GM21390 (cell line): ENCODE results near the gene COX10.
"Not testable (repeated sequence)": the region's sequence is repeated elsewhere in the genome, so short reads cannot be mapped to it uniquely, and the experiment has no call there.

Experiments used
- ATAC-seq: cut with Tn5 transposase; IDR thresholded peaks from one replicate; pipeline ENCODE4 v1.9.1; 2021; ENCODE audit not compliant: unreplicated experiment

Gene COX10

DNA sequence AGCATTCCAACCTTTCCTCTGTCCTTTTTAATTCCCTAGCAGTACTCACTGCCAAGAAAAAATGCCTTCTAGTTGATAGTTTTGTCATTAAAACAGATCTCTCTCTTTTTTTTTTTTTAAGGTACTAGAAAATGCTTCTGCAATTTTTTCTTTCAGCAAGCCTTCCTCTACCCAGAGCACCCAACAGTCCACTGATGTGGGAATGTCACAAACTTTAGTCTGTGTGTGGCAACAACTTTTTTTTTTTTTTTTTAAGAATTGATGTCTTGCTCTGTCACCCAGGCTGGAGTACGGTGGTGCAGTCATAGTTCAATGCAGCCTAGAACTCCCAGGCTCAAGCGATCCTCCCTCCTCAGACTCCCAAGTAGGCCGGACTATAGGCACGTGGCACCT lies 132.7 kb downstream of the COX10 start:
- ATAC-seq, result no peak

DNA sequence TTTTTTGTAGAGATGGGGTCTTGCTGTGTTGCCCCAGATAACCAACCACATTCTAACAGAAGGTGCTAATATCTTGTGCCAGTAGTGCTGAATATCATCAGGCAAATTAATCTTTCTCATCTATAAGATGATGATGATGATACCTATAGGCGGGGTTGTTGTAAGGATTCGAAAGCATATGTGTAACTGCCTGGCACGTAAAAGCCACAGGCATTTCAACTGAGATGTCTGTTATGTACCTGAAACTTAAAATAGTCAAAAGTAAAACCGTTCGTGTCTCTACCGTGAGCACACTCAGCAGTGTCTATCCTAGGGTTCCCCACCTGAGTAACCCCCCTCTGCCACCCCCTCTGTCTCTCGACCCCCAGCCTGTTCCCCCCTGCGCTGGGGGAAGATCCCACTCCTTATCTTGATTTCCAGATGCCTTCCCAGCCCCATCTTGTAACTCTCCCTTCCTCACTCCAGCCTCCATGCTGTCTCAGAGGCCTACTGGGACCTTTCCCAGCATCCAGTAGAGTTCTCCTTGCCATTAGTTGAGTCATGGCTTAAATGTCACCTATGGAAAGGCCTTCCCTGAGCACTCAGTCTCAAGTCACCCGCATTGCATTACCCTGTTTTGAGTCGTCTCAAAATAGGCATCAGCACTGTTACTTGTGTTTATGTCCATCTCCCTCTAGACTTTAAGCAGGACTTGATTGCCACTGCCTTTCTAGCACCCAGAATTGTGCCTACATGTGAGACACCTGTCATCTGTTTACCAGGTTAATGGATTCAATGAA lies 133.3 kb downstream of the COX10 start:
- ATAC-seq, result no peak

DNA sequence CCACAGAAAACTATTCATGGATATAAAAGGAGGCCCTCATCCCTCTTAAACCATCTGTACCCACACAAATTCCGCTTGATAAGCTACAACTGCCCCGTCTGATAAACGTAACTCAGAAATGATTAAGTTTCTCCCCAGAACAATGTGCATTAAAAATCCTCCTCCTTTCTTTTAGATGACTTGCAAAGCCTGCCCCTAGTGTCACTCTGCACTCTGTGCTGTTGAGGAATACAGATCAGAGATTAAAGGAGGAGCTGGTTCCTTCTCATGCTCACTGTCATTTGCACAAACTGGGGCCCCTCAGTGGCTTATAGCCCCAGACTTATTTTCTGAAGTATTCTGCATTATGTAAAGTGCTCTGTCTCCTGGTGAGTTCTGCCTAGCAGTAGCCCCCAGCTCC lies 134.1 kb downstream of the COX10 start:
- no peak for ATAC-seq

DNA sequence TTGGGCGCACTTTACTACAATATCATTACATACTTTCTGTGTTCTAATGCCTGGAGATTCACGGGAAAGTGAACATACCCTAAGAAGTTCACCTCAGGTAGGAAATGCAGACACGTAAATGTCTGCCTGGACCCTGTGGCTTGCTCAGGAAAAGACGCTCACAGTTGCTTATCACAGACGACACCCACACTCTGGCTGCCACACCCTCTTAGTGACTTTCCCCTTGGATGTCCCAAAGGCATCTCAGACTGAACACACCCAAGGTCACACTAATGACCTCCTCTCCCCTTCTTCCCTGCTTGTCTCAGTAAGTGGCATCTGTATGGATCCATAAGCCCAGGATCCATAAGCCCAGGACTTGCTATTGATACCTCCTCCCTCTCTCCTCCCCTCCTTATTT lies 134.8 kb downstream of the COX10 start:
- ATAC-seq, result no peak

DNA sequence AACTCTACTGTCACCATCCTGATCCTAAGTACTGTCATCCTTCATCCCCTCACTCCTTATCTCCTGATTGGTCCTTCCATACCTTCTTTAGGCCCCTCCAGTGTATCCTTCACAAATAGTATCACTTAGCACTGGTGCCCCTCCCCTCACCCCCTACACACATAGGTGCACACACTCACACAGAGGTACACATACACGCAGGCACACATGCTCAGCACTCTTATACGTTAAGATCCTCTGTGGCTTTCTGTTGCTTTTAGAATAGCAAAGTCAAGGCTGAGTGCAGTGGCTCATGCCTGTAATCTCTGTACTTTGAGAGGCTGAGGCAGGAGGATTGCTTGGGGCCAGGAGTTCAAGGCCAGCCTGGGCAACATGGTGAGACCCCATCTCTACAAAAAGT lies 135.2 kb downstream of the COX10 start:
- ATAC-seq, result no peak

DNA sequence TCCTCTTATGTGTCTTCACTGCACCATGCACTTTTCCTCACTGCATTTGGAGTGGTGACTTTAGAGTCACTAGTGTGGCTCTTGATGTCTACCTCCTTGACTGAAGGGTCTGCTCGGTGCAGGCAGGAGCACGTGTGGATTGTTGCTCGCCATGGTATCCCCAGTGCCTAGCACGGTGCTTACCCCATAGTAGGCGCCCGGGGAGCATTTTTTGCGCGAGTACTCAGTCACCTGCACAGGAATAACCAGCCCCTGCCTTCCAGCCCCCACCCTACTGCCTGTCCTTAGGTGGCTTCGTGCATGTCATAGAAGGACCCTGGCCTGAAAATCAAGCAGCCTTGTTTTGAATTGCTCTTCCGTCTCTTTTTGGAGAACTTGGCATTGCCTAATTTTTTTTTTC lies 136.1 kb downstream of the COX10 start:
- no peak for ATAC-seq

DNA sequence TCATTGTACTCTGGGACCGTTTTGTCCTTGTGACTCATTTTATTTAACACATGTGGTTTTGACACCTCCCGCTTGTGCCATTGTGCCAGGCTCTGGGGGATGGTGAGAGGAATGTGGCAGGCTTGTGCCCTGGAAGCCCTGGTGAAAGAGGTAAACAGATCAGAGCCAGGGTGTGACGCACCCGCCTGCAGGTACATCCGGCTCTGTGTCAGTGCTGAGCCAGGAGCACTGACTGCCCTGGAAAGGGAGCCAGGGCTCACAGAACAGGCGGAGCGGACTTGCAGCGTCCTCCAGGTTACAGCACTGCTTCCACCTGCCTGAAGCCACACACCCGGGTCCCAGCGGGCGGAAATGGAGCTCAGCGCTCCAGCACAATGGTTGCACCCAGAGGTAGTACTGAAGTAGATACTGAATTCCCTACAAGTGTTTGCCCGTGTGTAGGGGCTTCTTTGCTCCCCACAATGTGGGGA lies 136.7 kb downstream of the COX10 start:
- no peak for ATAC-seq

DNA sequence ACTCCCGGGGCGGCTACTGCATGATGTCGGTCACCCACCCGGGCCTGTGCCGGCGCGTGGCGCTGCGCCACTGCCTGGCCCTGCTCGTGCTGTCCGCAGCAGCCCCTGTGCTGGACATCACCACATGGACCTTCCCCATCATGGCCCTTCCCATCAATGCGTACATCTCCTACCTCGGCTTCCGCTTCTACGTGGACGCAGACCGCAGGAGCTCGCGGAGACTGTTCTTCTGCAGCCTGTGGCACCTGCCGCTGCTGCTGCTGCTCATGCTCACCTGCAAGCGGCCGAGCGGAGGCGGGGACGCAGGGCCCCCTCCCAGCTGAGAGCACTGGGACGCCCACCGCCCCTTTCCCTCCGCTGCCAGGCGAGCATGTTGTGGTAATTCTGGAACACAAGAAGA lies 137.6 kb downstream of the COX10 start:
- ATAC-seq, result no peak

DNA sequence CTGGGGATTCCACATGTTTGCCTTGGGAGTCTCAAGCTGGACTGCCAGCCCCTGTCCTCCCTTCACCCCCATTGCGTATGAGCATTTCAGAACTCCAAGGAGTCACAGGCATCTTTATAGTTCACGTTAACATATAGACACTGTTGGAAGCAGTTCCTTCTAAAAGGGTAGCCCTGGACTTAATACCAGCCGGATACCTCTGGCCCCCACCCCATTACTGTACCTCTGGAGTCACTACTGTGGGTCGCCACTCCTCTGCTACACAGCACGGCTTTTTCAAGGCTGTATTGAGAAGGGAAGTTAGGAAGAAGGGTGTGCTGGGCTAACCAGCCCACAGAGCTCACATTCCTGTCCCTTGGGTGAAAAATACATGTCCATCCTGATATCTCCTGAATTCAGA lies 138.5 kb downstream of the COX10 start:
- ATAC-seq, result no peak

DNA sequence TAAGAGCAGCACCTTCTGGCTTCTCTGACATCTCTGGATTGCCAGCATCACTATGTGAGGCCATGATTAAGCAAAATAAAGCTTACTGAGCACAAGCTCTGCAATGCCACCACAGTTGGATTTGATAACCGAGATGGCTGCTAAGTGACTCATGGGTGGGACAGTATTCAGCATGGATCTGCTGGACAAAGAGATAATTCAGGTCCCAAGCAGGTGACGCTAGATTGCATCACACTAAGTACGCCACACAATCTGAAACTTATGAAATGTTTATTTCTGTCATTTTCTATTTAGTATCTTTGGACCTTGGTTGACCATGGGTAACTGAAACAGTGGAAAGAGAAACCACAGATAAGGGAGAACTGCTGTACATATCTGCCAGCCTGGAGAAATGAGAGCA lies 139.9 kb downstream of the COX10 start:
- no peak for ATAC-seq

DNA sequence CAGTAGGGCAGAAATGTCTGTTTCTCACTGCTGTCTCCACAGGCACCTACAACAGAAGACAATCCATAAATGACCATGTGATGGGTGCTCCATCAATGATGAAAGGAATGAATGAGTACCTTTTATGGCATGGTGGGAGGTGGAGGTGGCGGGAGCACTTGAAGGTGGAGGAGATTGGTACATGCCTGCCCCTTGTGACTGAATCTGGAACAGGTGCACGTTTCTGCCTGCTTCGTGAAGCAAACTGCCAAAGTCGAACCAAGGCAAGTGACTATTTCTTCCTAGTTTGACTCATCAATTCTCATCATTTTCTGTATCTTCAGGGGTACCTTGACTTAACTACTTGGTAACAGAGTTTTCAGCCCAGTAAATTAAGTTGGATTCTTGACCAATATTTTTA lies 141.9 kb downstream of the COX10 start:
- no peak for ATAC-seq

DNA sequence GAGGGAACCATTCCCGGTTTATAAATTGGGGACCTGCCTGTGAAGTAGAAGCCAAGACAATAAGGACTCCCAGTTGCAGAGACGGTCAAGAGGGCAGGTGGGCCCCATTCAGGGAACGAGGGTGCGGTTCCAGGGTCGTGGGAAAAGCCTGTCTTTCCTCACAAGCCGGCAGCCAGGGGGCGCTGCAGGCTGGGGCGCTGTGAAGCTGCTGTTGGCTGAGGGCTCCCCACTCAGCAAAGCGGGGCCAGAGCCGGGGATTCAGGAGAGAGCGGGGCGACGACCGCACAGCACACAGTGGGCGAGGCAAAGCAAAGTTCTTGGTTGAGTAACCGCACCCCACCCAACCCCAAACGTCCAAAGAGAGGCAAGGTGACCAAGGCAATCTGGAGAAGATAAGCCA lies 142.5 kb downstream of the COX10 start:
- ATAC-seq, result no peak

DNA sequence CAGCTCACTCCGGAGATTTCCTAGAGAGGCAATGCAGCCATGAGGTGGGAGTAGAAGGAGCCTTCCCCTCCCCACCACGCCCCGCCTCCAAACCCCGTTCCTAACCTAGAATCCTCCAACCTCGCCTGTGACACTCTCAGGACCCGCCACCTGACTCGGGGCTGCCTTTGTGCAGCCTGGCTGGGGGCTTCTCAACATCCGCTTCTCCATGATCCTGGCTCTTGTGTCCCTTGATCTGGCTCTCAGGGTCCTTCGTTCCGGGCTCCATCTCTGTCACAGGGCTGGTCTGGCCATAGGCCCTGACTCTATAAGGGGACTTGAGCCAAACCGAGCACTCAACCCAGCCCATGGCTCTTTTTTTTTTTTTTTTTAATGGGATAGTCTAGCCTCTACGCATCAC lies 143.1 kb downstream of the COX10 start:
- ATAC-seq, result no peak

DNA sequence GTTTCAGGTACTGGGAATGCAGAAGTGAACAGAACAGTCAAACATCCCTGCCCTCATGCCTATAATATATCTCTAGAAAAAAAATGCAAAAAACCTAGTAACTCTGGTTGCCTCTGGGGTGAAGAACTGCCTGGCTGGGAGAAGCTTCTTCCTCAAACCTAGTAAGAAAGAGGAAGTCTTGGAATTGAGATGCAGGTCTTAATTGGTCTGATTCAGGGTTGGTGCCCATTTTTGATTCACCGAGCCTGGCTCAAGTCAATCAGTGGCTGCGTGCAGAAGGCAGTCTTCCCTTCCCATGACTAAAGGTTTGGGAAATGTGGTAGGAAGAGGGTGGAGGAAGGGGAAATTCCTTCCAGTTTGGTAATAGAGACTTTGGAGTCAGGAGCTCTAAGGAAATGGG lies 145.0 kb downstream of the COX10 start:
- ATAC-seq, result no peak

DNA sequence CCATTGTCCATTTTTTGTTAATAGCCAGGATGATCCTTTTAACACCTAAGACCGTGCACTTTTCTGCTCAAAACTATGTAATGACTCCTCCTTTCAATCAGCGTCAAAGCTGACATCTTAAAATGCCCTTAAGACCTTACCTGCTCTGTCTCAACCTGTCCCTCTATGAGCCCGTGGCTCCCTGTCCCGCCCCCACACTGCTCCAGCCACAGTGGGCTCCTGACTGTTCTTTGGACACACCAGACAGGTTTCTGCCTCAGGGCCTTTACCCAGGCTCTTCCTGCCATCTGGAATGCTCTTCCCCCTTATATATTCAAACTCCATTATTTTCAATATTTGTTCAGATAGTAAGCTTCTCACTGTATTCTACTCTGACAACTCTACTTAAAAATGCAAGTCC lies 153.3 kb downstream of the COX10 start:
- no peak for ATAC-seq

DNA sequence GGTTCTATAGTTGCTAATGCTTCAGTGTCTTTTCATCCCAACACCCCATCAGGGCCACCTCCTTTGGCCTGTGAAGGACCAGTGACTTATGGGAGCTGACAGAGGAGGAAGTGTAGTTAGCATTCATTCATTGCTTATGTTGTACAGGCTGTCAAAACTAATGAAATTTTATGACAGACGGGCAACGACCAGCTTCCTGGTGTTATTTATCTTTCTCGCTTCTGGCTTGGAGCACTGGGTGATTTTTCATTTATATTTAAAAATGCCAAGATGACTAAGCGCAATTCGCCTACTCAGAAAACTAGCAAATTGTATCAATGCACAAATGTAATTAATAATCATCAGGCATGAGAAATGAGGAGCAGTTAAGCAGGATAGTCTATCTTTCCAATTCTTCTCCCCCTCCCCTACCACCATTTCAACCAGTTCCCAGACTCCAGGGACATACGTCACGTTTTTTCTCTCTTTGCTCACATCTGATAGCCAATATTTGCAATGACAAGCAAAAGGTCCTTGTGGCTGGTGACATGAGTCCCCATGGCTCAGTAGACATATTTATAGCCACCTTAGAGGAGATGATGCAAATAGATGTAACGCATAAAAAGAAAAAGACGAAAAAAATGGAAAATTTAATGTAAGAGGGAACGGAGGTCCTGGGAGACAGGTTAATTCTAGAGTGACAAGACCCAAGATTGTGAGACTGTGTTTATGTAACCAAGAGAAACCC lies 156.1 kb downstream of the COX10 start:
- ATAC-seq, result no peak

DNA sequence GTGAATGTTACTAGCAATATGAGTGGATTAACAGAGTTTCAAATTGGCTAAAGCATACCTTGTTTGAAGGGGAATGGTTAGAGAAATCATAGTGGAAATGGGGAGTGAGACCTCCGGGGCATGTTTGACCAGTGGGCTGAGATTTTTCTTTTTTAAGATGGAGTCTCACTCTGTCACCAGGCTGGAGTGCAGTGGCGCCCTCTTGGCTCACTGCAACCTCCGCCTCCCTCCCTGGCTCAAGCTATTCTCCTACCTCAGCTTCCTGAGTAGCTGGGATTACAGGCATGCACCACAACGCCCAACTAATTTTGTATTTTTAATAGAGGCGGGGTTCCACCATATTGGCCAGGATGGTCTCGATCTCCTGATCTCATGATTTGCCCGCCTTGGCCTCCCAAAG lies 157.7 kb downstream of the COX10 start:
- ATAC-seq, result no peak

DNA sequence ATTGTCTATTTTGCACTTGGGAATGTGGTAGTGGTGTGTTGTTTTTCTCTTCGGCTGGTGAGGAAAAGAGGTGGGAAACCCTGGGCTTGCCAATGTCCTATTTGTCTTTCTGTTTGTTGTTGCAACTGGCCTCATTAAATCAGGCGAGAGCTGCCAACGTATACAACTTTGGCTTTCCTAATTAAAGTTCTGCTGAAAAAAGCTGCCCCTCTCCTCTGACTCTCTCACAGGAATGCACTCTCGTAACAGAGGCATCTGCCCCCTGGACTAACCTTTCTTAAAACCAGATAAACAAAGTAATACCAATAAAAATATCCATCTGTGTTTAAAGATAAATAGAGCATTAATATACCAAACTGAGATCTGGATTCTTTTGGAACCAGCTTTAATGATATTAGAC lies 159.6 kb downstream of the COX10 start:
- no peak for ATAC-seq

DNA sequence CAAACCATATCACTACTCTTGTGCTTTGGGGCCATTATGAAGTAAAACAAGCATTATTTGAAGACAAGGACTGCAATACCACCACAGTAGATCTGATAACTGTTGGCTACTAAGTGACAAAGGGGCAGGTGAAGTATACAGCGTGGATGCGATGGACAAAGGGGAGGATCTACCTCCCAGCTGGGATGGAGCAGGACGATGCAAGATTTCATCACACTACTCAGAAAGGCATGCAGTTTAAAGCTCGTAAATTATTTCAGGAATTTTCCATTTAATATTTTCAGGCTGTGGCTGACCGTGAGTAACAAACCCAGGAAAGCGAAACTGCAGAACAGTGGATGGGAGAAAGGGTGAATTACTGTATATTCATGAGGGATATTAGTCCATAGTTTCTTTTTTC lies 161.9 kb downstream of the COX10 start:
- not testable (repeated sequence) for ATAC-seq

DNA sequence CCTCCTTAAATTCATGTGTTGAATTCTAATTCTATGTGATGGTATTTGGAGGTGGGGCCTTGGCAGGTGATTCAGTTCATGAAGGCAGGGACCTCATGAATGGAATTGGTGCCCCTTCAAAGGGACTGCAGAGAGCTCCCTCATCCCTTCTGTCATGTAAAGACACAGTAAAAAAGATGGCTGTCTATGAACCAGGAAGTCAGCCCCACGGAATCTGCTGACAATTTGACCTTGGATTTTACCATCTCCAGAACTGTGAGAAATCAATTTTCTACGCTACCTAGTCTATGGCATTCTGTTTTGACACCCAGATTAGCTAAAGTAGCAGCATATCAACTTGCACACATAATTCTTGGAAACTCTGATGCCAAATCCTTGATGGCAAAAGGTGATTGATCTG lies 165.7 kb downstream of the COX10 start:
- ATAC-seq, result not testable (repeated sequence)

DNA sequence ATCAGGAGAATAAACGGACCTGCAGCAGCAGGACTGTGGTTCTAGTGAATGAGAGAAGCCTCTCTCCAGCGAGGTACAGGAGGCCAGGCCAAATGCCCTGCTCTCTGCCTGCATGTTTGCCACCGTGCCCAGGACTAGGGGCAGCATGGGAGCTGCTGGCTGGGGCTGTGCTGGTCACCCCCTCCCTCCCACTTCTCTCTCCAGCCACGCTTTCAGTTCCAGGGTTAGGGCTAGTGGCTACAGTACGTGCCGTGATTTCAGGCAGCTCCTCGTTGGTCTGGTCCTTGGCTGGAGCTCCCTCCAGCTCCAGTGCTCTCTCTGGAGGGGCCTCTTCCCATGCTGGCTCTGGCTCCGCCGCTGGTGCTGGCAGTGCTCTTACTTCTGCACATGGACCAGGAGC lies 166.7 kb downstream of the COX10 start:
- not testable (repeated sequence) for ATAC-seq

DNA sequence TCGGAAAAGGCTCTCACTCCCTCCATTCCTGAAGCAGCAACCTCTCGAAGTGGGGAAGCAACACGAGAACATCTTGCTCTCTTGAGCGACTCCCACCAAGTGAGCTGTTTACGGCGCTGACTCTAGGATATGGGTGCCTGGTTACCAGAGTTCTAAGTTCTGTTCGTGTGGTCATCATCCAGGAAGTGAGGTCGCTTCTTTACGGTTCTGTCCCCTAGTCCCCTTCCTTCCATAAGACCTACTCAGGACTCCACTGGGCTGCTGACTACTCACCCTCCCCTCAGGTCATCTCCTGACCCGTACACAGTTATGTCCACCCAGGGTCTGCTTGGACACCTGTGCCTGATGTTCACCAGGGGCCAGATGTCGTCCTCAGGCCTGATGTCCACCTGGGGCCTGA lies 167.5 kb downstream of the COX10 start, which contains the start of gene CDRT15:
Gene CDRT15, minus strand, starts transcription at position 101 of the 400 bp plus-strand sequence. Its CDS starts 29 bp downstream, at position 72.
- ATAC-seq, result not testable (repeated sequence)
